RWPE2 (cell line): Measurements from ENCODE around the gene CHURC1.

Experiments used
- ATAC-seq: fragments of 200-7000 bp; cut with Tn5 transposase; 3 replicates; pipeline ENCODE4 v1.9.1; 2021; ENCODE audit warnings: low read depth
- DNase-seq: peaks from one replicate; pipeline ENCODE4 v3.0.0-alpha.2; 2020; ENCODE audit warnings: low spot score
- H3K27ac ChIP-seq: fragments of 450-650 bp; 2 replicates; pipeline ENCODE4 v1.5.1; 2017; ENCODE audit warnings: mild to moderate bottlenecking; ENCODE audit not compliant: poor library complexity, severe bottlenecking
- H3K27me3 ChIP-seq: fragments of 250-450 bp; sonication (Bioruptor Pico); 2 replicates; pipeline ENCODE4 v1.5.1; 2021; ENCODE audit warnings: mild to moderate bottlenecking, moderate library complexity; ENCODE audit not compliant: insufficient read depth, poor library complexity, severe bottlenecking
- H3K36me3 ChIP-seq: fragments of 250-450 bp; sonication (Bioruptor Pico); 2 replicates; pipeline ENCODE4 v1.5.1; 2020; ENCODE audit warnings: low read depth, mild to moderate bottlenecking, moderate library complexity
- H3K4me1 ChIP-seq: fragments of 250-450 bp; sonication (Bioruptor Pico); 2 replicates; pipeline ENCODE4 v1.5.1; 2021; ENCODE audit warnings: mild to moderate bottlenecking, moderate library complexity; ENCODE audit not compliant: insufficient read depth, poor library complexity, severe bottlenecking
- H3K4me3 ChIP-seq: fragments of 250-450 bp; sonication (Bioruptor Pico); 2 replicates; pipeline ENCODE4 v1.5.1; 2021; ENCODE audit warnings: mild to moderate bottlenecking, moderate library complexity; ENCODE audit not compliant: severe bottlenecking
- H3K9me3 ChIP-seq: fragments of 250-450 bp; sonication (Bioruptor Pico); 2 replicates; pipeline ENCODE4 v1.5.1; 2021; ENCODE audit warnings: mild to moderate bottlenecking, moderate library complexity; ENCODE audit not compliant: severe bottlenecking
- CTCF ChIP-seq: fragments of 450-650 bp; IDR thresholded peaks from one replicate; pipeline ENCODE4 v1.5.1; 2017; ENCODE audit warnings: mild to moderate bottlenecking, moderate library complexity; ENCODE audit not compliant: poor library complexity, severe bottlenecking

The CHURC1 gene

DNA sequence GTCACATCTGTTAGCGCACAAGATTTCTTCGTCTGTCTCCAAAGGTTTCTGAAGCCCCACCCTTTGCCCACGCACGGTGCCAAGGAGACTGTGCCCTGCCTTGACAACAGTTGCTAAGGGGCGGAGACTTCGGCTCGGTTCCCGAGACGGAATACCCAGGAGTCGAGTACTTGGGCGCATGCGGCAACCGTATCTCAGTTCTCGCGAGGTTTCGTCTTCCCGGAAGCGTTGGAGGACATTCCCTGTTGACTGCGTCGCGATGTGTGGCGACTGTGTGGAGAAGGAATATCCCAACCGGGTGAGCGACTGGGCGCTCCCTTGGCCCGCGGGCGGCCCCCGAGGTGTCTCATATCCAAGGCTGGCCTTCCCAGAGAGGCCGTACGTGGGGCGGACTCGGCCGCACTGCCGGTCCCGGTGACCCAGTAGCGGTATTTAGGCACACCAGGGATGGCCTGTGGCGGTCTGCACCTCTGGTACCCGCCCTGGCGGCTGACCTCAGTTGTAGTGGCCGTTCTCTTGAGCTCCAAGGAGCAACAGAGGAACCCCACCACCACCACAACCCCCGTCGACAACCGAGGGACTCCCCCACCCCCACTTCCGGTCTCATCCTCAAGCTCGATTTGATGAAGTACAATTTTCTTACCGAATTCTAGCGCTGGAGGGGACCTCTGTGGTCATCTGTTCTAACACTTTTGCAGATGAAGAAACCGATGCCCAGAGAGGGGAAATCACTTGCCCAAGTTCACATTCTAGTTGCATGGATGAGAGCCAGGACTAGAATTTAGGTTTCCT lies at the start of gene CHURC1:
TSS of gene CHURC1 (plus strand) at position 219 of the 792 bp plus-strand sequence. CDS start at position 260, 41 bp downstream.
- H3K4me1 ChIP-seq, result peaks cover 8% of the 10 kb centered on the region
- peaks cover 15% of the 10 kb centered on the region for H3K36me3 ChIP-seq
- DNase-seq (peak; percentile 100), ATAC-seq (peak; percentile 99)
- TF ChIP-seq CTCF, result no peak
- H3K27ac ChIP-seq, result peak within 1 kb of the TSS; percentile 65
- H3K9me3 ChIP-seq, result no peaks in the 10 kb centered on the region
- no peaks in the 10 kb centered on the region for H3K27me3 ChIP-seq
- H3K4me3 ChIP-seq, result peak within 1 kb of the TSS; percentile 98

DNA sequence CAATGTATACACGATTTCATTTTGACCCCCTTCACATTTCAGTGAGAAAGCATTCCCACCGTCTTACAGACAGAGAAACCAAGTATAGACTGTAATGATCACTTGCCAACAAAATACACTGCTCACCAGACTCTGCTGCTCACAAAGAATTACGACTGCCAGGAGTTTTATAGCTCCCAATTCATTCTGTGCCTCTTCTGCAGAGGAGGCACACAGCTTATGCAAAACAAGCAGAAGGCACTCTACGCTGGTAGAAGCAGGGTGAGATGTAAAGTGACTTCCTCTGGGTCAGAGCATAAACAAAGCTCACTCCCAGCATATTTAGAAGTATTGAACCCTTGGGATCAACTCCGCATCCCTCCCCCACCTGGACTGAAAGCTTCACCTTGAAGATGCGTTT lies 49.1 kb upstream of the CHURC1 start:
- TF ChIP-seq CTCF, result no peak
- H3K36me3 ChIP-seq, result no peaks in the 10 kb centered on the region
- no peak overlapping the region for H3K4me3 ChIP-seq
- no peaks in the 10 kb centered on the region for H3K9me3 ChIP-seq
- no peaks in the 10 kb centered on the region for H3K4me1 ChIP-seq
- no peak for ATAC-seq
- H3K27ac ChIP-seq, result no peak overlapping the region
- H3K27me3 ChIP-seq, result peaks cover 17% of the 10 kb centered on the region
- no peak for DNase-seq

- H3K4me1 ChIP-seq, result no peaks in the 10 kb centered on the region
- H3K9me3 ChIP-seq, result no peaks in the 10 kb centered on the region
- DNase-seq (no peak), ATAC-seq (no peak)
- H3K36me3 ChIP-seq, result no peaks in the 10 kb centered on the region
- no peak overlapping the region for H3K4me3 ChIP-seq
- no peak overlapping the region for H3K27ac ChIP-seq
- TF ChIP-seq CTCF, result no peak
- H3K27me3 ChIP-seq, result peaks cover 20% of the 10 kb centered on the region
These were observed 48.3 kb upstream of the CHURC1 start for GRCh38 chr14:64865992-64866391.

GRCh38 chr14:64867182-64867581 lies 47.1 kb upstream of the CHURC1 start:
- no peaks in the 10 kb centered on the region for H3K4me1 ChIP-seq
- H3K27ac ChIP-seq, result no peak overlapping the region
- no peaks in the 10 kb centered on the region for H3K9me3 ChIP-seq
- TF ChIP-seq CTCF, result no peak
- no peak for DNase-seq
- no peak for ATAC-seq
- H3K36me3 ChIP-seq, result no peaks in the 10 kb centered on the region
- H3K27me3 ChIP-seq, result peaks cover 20% of the 10 kb centered on the region
- H3K4me3 ChIP-seq, result no peak overlapping the region

GRCh38 chr14:64868379-64868778 lies 45.9 kb upstream of the CHURC1 start:
- no peak for TF ChIP-seq CTCF
- peaks cover 20% of the 10 kb centered on the region for H3K27me3 ChIP-seq

More at GRCh38 chr14:64868379-64868778, 45.9 kb upstream of the CHURC1 start:
- no peaks in the 10 kb centered on the region for H3K9me3 ChIP-seq
- ATAC-seq (no peak), DNase-seq (no peak)
- H3K4me3 ChIP-seq, result no peak overlapping the region
- H3K36me3 ChIP-seq, result no peaks in the 10 kb centered on the region
- no peaks in the 10 kb centered on the region for H3K4me1 ChIP-seq
- no peak overlapping the region for H3K27ac ChIP-seq
